Gastroesophageal sphincter (tissue), 3 donors: ENCODE results near the gene OBSCN.

Experiments used
- POLR2A ChIP-seq, 2 donors: fragments of 450-650 bp; IDR thresholded peaks; one replicate each; pipeline ENCODE4 v1.6.1; 2017; ENCODE audit warnings: antibody characterized with exemption in 2 of 2, mild to moderate bottlenecking in 2 of 2, moderate library complexity in 1 of 2
- TF ChIP-seq, protein P1 (sequence below), 4 experiments: fragments of 200-600 bp in 2 of 4; fragments of 450-650 bp in 2 of 4; sonication (generic) in 1 of 4; IDR thresholded peaks; one replicate each; pipeline ENCODE4 v1.5.1; 2017 to 2019; ENCODE audit warnings: antibody characterized with exemption in 4 of 4, mild to moderate bottlenecking in 2 of 4, moderate library complexity in 2 of 4

GRCh38 chr1:228347181-228347580 is 139.3 kb downstream of the OBSCN start:
- TF ChIP-seq, protein P1, sequence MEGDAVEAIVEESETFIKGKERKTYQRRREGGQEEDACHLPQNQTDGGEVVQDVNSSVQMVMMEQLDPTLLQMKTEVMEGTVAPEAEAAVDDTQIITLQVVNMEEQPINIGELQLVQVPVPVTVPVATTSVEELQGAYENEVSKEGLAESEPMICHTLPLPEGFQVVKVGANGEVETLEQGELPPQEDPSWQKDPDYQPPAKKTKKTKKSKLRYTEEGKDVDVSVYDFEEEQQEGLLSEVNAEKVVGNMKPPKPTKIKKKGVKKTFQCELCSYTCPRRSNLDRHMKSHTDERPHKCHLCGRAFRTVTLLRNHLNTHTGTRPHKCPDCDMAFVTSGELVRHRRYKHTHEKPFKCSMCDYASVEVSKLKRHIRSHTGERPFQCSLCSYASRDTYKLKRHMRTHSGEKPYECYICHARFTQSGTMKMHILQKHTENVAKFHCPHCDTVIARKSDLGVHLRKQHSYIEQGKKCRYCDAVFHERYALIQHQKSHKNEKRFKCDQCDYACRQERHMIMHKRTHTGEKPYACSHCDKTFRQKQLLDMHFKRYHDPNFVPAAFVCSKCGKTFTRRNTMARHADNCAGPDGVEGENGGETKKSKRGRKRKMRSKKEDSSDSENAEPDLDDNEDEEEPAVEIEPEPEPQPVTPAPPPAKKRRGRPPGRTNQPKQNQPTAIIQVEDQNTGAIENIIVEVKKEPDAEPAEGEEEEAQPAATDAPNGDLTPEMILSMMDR (IDR thresholded peaks at IDR 0.05) = no peak
- TF ChIP-seq POLR2A (IDR thresholded peaks at IDR 0.05) = no peak
